HG02623 (cell line): ENCODE results near the gene CACNA2D1.

ENCODE experiments used
- ATAC-seq: cut with Tn5 transposase; IDR thresholded peaks from one replicate; pipeline ENCODE4 v1.9.1; 2021; ENCODE audit warnings: moderate library complexity; ENCODE audit not compliant: unreplicated experiment

CACNA2D1 gene

GRCh38 chr7:82443547-82444219 is at the start of gene CACNA2D1:
TSS of gene CACNA2D1 (minus strand) at chr7:82443777.
- no peak for ATAC-seq

- ATAC-seq = peak; percentile 79
These were observed 38.0 kb upstream of the CACNA2D1 start for GRCh38 chr7:82481499-82482097.

- no peak for ATAC-seq
These were observed 34.3 kb upstream of the CACNA2D1 start for GRCh38 chr7:82477733-82478515.

GRCh38 chr7:82472966-82473365 is 29.4 kb upstream of the CACNA2D1 start:
- no peak for ATAC-seq

GRCh38 chr7:82471351-82472020 is 27.9 kb upstream of the CACNA2D1 start:
- ATAC-seq = no peak

- ATAC-seq = no peak
These were observed 25.6 kb upstream of the CACNA2D1 start for GRCh38 chr7:82469207-82469606.

GRCh38 chr7:82468435-82468834 is 24.9 kb upstream of the CACNA2D1 start:
- no peak for ATAC-seq

- ATAC-seq = no peak
These were observed 23.4 kb upstream of the CACNA2D1 start for GRCh38 chr7:82467020-82467419.

- no peak for ATAC-seq
These were observed 20.8 kb upstream of the CACNA2D1 start for GRCh38 chr7:82464372-82464771.

- no peak for ATAC-seq
These were observed 11.7 kb upstream of the CACNA2D1 start for GRCh38 chr7:82455295-82455694.

- ATAC-seq = no peak
These were observed 7.2 kb upstream of the CACNA2D1 start for GRCh38 chr7:82450759-82451158.

GRCh38 chr7:82449910-82450309 is 6.3 kb upstream of the CACNA2D1 start:
- no peak for ATAC-seq

- ATAC-seq = no peak
These were observed 3.3 kb upstream of the CACNA2D1 start for GRCh38 chr7:82446897-82447296.

- ATAC-seq = no peak
These were observed 1.7 kb upstream of the CACNA2D1 start for GRCh38 chr7:82445271-82445670.

- ATAC-seq = no peak
These were observed 788 bp upstream of the CACNA2D1 start for GRCh38 chr7:82444220-82444909.

GRCh38 chr7:82443036-82443546 is 486 bp downstream of the CACNA2D1 start:
- no peak for ATAC-seq

- ATAC-seq = no peak
These were observed 1.0 kb downstream of the CACNA2D1 start for GRCh38 chr7:82442492-82443035.

GRCh38 chr7:82441669-82442478 is 1.7 kb downstream of the CACNA2D1 start:
- no peak for ATAC-seq

- no peak for ATAC-seq
These were observed 5.1 kb downstream of the CACNA2D1 start for GRCh38 chr7:82438521-82438920.

GRCh38 chr7:82435769-82436168 is 7.8 kb downstream of the CACNA2D1 start:
- no peak for ATAC-seq
